ENCODE measurements around the gene ATAD3C. TPM values are rescaled to one million over a fixed set of nuclear protein-coding genes. Genes with fewer than 3 reads are reported as not detected.
"Not testable (repeated sequence)": the region's sequence is repeated elsewhere in the genome, so short reads cannot be mapped to it uniquely, and the experiment has no call there.

Gene ATAD3C
- total RNA-seq, 2 donors from 2014 or later = 0.17 to 1.7 TPM

- Mint-ChIP-seq H3K27me3 (peaks cover 4 to 8% of the 10 kb centered on the region in 2 donors), H3K36me3 (no peaks in the 10 kb centered on the region), H3K9me3 (no peaks in the 10 kb centered on the region), H3K4me1 (ENCODE audit: low read depth in 2 of 2) (peaks cover 3 to 5% of the 10 kb centered on the region in 2 donors), H3K4me3 (no peak overlapping the region), H3K27ac (no peak overlapping the region)
- no peak for ATAC-seq
- DNase-seq (ENCODE audit: low spot score) = peak; percentile 59
Measured at GRCh38 chr1:1422465-1423244, 26.8 kb upstream of the ATAD3C start.

GRCh38 chr1:1423245-1423597 lies 26.3 kb upstream of the ATAD3C start:
- no peaks in the 10 kb centered on the region for H3K36me3 Mint-ChIP-seq
- no peak overlapping the region for H3K27ac Mint-ChIP-seq
- ATAC-seq (no peak), DNase-seq (ENCODE audit: low spot score) (no peak)
- H3K4me3 Mint-ChIP-seq = no peak overlapping the region
- H3K27me3 Mint-ChIP-seq = peaks cover 0 to 6% of the 10 kb centered on the region in 2 donors
- no peaks in the 10 kb centered on the region for H3K9me3 Mint-ChIP-seq
- H3K4me1 Mint-ChIP-seq (ENCODE audit: low read depth in 2 of 2) = peaks cover 0 to 2% of the 10 kb centered on the region in 2 donors

- H3K36me3 Mint-ChIP-seq = no peaks in the 10 kb centered on the region
- DNase-seq (ENCODE audit: low spot score) (no peak), ATAC-seq (no peak)
- peaks cover 0 to 10% of the 10 kb centered on the region in 2 donors for H3K27me3 Mint-ChIP-seq
- H3K4me1 Mint-ChIP-seq (ENCODE audit: low read depth in 2 of 2) = peaks cover 0 to 6% of the 10 kb centered on the region in 2 donors
- H3K9me3 Mint-ChIP-seq = no peaks in the 10 kb centered on the region
- H3K4me3 Mint-ChIP-seq = no peak overlapping the region
- H3K27ac Mint-ChIP-seq = no peak overlapping the region
Measured at GRCh38 chr1:1424707-1425106, 24.8 kb upstream of the ATAD3C start.

- H3K27me3 Mint-ChIP-seq = peaks cover 0 to 14% of the 10 kb centered on the region in 2 donors
- ATAC-seq (no peak), DNase-seq (ENCODE audit: low spot score) (peak; percentile 47)
- H3K4me3 Mint-ChIP-seq = no peak overlapping the region
- peaks cover 0 to 6% of the 10 kb centered on the region in 2 donors for H3K4me1 Mint-ChIP-seq (ENCODE audit: low read depth in 2 of 2)
- H3K9me3 Mint-ChIP-seq = no peaks in the 10 kb centered on the region
- H3K27ac Mint-ChIP-seq = no peak overlapping the region
- H3K36me3 Mint-ChIP-seq = no peaks in the 10 kb centered on the region
Measured at GRCh38 chr1:1425426-1425752, 24.1 kb upstream of the ATAD3C start.

- H3K4me3 Mint-ChIP-seq = no peak overlapping the region
- DNase-seq (ENCODE audit: low spot score) = peak; percentile 53
- peaks cover 0 to 14% of the 10 kb centered on the region in 2 donors for H3K27me3 Mint-ChIP-seq
- no peaks in the 10 kb centered on the region for H3K36me3 Mint-ChIP-seq
- peaks cover 0 to 6% of the 10 kb centered on the region in 2 donors for H3K4me1 Mint-ChIP-seq (ENCODE audit: low read depth in 2 of 2)
- no peaks in the 10 kb centered on the region for H3K9me3 Mint-ChIP-seq
- no peak overlapping the region for H3K27ac Mint-ChIP-seq
- ATAC-seq = no peak
Measured at GRCh38 chr1:1425753-1426495, 23.6 kb upstream of the ATAD3C start.

GRCh38 chr1:1426496-1427105 lies 22.9 kb upstream of the ATAD3C start:
- Mint-ChIP-seq H3K36me3 (no peaks in the 10 kb centered on the region), H3K27ac (no peak overlapping the region), H3K9me3 (no peaks in the 10 kb centered on the region), H3K4me3 (no peak overlapping the region), H3K27me3 (peaks cover 0 to 14% of the 10 kb centered on the region in 2 donors), H3K4me1 (ENCODE audit: low read depth in 2 of 2) (peaks cover 0 to 6% of the 10 kb centered on the region in 2 donors)
- DNase-seq (ENCODE audit: low spot score) (no peak), ATAC-seq (no peak)

GRCh38 chr1:1427106-1427819 lies 22.2 kb upstream of the ATAD3C start:
- Mint-ChIP-seq H3K9me3 (no peaks in the 10 kb centered on the region), H3K27me3 (peaks cover 0 to 14% of the 10 kb centered on the region in 2 donors), H3K36me3 (no peaks in the 10 kb centered on the region), H3K4me1 (ENCODE audit: low read depth in 2 of 2) (peaks cover 0 to 6% of the 10 kb centered on the region in 2 donors), H3K4me3 (no peak overlapping the region), H3K27ac (no peak overlapping the region)
- peak; percentile 59 for DNase-seq (ENCODE audit: low spot score)
- ATAC-seq = peak; percentile 55 to 61

GRCh38 chr1:1427820-1428148 lies 21.7 kb upstream of the ATAD3C start:
- peaks cover 0 to 6% of the 10 kb centered on the region in 2 donors for H3K4me1 Mint-ChIP-seq (ENCODE audit: low read depth in 2 of 2)
- no peak overlapping the region for H3K27ac Mint-ChIP-seq
- H3K4me3 Mint-ChIP-seq = no peak overlapping the region
- DNase-seq (ENCODE audit: low spot score) (peak; percentile 37), ATAC-seq (no peak)
- no peaks in the 10 kb centered on the region for H3K9me3 Mint-ChIP-seq
- H3K27me3 Mint-ChIP-seq = peaks cover 0 to 14% of the 10 kb centered on the region in 2 donors
- no peaks in the 10 kb centered on the region for H3K36me3 Mint-ChIP-seq

- peak overlapping the region in 1 of 2 donors; percentile 79 for H3K27ac Mint-ChIP-seq
- peaks cover 0 to 5% of the 10 kb centered on the region in 2 donors for H3K4me1 Mint-ChIP-seq (ENCODE audit: low read depth in 2 of 2)
- no peaks in the 10 kb centered on the region for H3K9me3 Mint-ChIP-seq
- DNase-seq (ENCODE audit: low spot score) (peak; percentile 15), ATAC-seq (no peak)
- H3K27me3 Mint-ChIP-seq = peaks cover 0 to 13% of the 10 kb centered on the region in 2 donors
- H3K4me3 Mint-ChIP-seq = peak overlapping the region; percentile 5
- H3K36me3 Mint-ChIP-seq = no peaks in the 10 kb centered on the region
Measured at GRCh38 chr1:1428174-1428573, 21.3 kb upstream of the ATAD3C start.

GRCh38 chr1:1428967-1429366 lies 20.5 kb upstream of the ATAD3C start:
- H3K4me3 Mint-ChIP-seq; H3K36me3 Mint-ChIP-seq; ATAC-seq; H3K9me3 Mint-ChIP-seq; H3K4me1 Mint-ChIP-seq (ENCODE audit: low read depth in 2 of 2): not testable (repeated sequence)
- Mint-ChIP-seq H3K27ac (peak overlapping the region in 1 of 2 donors; percentile 79), H3K27me3 (peaks cover 0 to 12% of the 10 kb centered on the region in 2 donors)
- peak; percentile 8 for DNase-seq (ENCODE audit: low spot score)

- Mint-ChIP-seq H3K27me3 (peaks cover 0 to 12% of the 10 kb centered on the region in 2 donors), H3K4me1 (ENCODE audit: low read depth in 2 of 2) (peaks cover 0 to 4% of the 10 kb centered on the region in 2 donors), H3K9me3 (no peaks in the 10 kb centered on the region), H3K4me3 (no peak overlapping the region), H3K36me3 (no peaks in the 10 kb centered on the region), H3K27ac (no peak overlapping the region)
- ATAC-seq (no peak), DNase-seq (ENCODE audit: low spot score) (peak; percentile 47)
Measured at GRCh38 chr1:1429671-1430073, 19.8 kb upstream of the ATAD3C start.

- Mint-ChIP-seq H3K27me3 (peaks cover 0 to 15% of the 10 kb centered on the region in 2 donors), H3K36me3 (no peaks in the 10 kb centered on the region), H3K4me3 (no peak overlapping the region), H3K27ac (no peak overlapping the region), H3K9me3 (no peaks in the 10 kb centered on the region), H3K4me1 (ENCODE audit: low read depth in 2 of 2) (peaks cover 0 to 4% of the 10 kb centered on the region in 2 donors)
- ATAC-seq (no peak), DNase-seq (ENCODE audit: low spot score) (peak; percentile 47)
Measured at GRCh38 chr1:1430114-1430982, 19.1 kb upstream of the ATAD3C start.

Data from natural killer cell treated with Interleukin-12 subunit alpha and Interleukin-12 subunit beta and Interleukin-15 and Interleukin-18, amount 100 ng/mL, for 72 hours (primary cell).